SU-DHL-6 (cell line): ENCODE results near the gene EXOC6B.

Source experiments
- H2AFZ ChIP-seq: fragments of 200-600 bp; sonication (generic); 2 replicates; pipeline ENCODE4 v1.6.1; 2014; ENCODE audit warnings: low read depth, mild to moderate bottlenecking, moderate library complexity, mixed read lengths, antibody characterized with exemption, low read length; ENCODE audit not compliant: severe bottlenecking
- H3F3A ChIP-seq: fragments of 200-600 bp; shearing (Covaris generic); 2 replicates; pipeline ENCODE4 v1.6.0; 2016; ENCODE audit warnings: antibody characterized with exemption, mild to moderate bottlenecking; ENCODE audit not compliant: insufficient read depth
- H3K27ac ChIP-seq: fragments of 200-600 bp; sonication (generic); 2 replicates; pipeline ENCODE4 v1.5.1; 2016; ENCODE audit warnings: low read depth, mild to moderate bottlenecking, low read length, moderate library complexity, mixed read lengths
- H3K27me3 ChIP-seq: fragments of 200-600 bp; sonication (generic), shearing (Covaris generic); 2 replicates; pipeline ENCODE4 v1.6.0; 2014; ENCODE audit warnings: mild to moderate bottlenecking, low read length
- H3K36me3 ChIP-seq: fragments of 200-600 bp; sonication (generic); 2 replicates; pipeline ENCODE4 v1.6.1; 2014; ENCODE audit warnings: mild to moderate bottlenecking, low read length, mixed read lengths
- H3K4me2 ChIP-seq: fragments of 300-600, 200-600 bp; shearing (Covaris generic), sonication (generic); 2 replicates; pipeline ENCODE4 v1.6.0; 2014; ENCODE audit warnings: low read length, low read depth, mild to moderate bottlenecking; ENCODE audit not compliant: poor library complexity, severe bottlenecking
- H3K4me3 ChIP-seq: fragments of 200-600 bp; sonication (generic); 2 replicates; pipeline ENCODE4 v1.5.1; 2014; ENCODE audit warnings: antibody characterized with exemption, low read length, mild to moderate bottlenecking, mixed read lengths; ENCODE audit not compliant: insufficient read depth, poor library complexity, severe bottlenecking
- H3K79me2 ChIP-seq: fragments of 200-600 bp; sonication (generic); 2 replicates; pipeline ENCODE4 v1.6.1; 2014; ENCODE audit warnings: mild to moderate bottlenecking, low read length, moderate library complexity; ENCODE audit not compliant: insufficient read depth
- H3K9ac ChIP-seq: fragments of 200-600 bp; sonication (generic); 2 replicates; pipeline ENCODE4 v1.7.0; 2014; ENCODE audit warnings: mild to moderate bottlenecking, low read length
- H3K9me2 ChIP-seq: fragments of 200-600 bp; sonication (generic); replicated peaks from 2 replicates; pipeline ENCODE4 v1.6.1; 2014; ENCODE audit warnings: low read length; ENCODE audit not compliant: insufficient read depth
- H3K9me3 ChIP-seq: fragments of 200-600 bp; sonication (generic); 2 replicates; pipeline ENCODE4 v1.6.1; 2014; ENCODE audit warnings: low read length, mixed read lengths; ENCODE audit not compliant: insufficient read depth
- H4K20me1 ChIP-seq: fragments of 200-600 bp; sonication (generic); 2 replicates; pipeline ENCODE4 v1.6.1; 2014; ENCODE audit warnings: low read depth, mild to moderate bottlenecking, antibody characterized with exemption, low read length, moderate library complexity, mixed read lengths
- EZH2phosphoT487 ChIP-seq: fragments of 200-600 bp; sonication (generic), shearing (Covaris generic); conservative IDR thresholded peaks from 2 replicates; pipeline ENCODE4 v1.6.1; 2018; ENCODE audit warnings: mild to moderate bottlenecking, antibody characterized with exemption, low read length, moderate library complexity, mixed read lengths
- TF ChIP-seq, protein P1 (sequence below): fragments of 200-600 bp; sonication (generic); IDR thresholded peaks from one replicate; pipeline ENCODE4 v1.5.1; 2017; ENCODE audit warnings: antibody characterized with exemption, mild to moderate bottlenecking, low read length, moderate library complexity; ENCODE audit not compliant: insufficient read depth, poor library complexity, severe bottlenecking

The EXOC6B gene

GRCh38 chr2:72576861-72577260 is 249.0 kb downstream of the EXOC6B start:
- Histone ChIP-seq H3K9ac (no peak overlapping the region), H3K27ac (no peak overlapping the region), H3K4me3 (no peak overlapping the region)

GRCh38 chr2:72576459-72576858 is 249.4 kb downstream of the EXOC6B start:
- H3K27ac ChIP-seq = no peak overlapping the region
- H3K36me3 ChIP-seq = no peaks in the 10 kb centered on the region
- no peak overlapping the region for H2AFZ ChIP-seq
- H3K9ac ChIP-seq = no peak overlapping the region
- no peak overlapping the region for H3K4me2 ChIP-seq
- H3F3A ChIP-seq = no peaks in the 10 kb centered on the region
- H3K9me3 ChIP-seq = no peaks in the 10 kb centered on the region
- no peaks in the 10 kb centered on the region for H4K20me1 ChIP-seq
- TF ChIP-seq, protein P1, sequence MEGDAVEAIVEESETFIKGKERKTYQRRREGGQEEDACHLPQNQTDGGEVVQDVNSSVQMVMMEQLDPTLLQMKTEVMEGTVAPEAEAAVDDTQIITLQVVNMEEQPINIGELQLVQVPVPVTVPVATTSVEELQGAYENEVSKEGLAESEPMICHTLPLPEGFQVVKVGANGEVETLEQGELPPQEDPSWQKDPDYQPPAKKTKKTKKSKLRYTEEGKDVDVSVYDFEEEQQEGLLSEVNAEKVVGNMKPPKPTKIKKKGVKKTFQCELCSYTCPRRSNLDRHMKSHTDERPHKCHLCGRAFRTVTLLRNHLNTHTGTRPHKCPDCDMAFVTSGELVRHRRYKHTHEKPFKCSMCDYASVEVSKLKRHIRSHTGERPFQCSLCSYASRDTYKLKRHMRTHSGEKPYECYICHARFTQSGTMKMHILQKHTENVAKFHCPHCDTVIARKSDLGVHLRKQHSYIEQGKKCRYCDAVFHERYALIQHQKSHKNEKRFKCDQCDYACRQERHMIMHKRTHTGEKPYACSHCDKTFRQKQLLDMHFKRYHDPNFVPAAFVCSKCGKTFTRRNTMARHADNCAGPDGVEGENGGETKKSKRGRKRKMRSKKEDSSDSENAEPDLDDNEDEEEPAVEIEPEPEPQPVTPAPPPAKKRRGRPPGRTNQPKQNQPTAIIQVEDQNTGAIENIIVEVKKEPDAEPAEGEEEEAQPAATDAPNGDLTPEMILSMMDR = no peak
- no peak for TF ChIP-seq EZH2phosphoT487
- H3K79me2 ChIP-seq = no peaks in the 10 kb centered on the region
- no peaks in the 10 kb centered on the region for H3K27me3 ChIP-seq
- H3K9me2 ChIP-seq = no peaks in the 10 kb centered on the region
- no peak overlapping the region for H3K4me3 ChIP-seq

More at GRCh38 chr2:72576861-72577260, 249.0 kb downstream of the EXOC6B start:
- Histone ChIP-seq H4K20me1 (no peaks in the 10 kb centered on the region), H3K27me3 (no peaks in the 10 kb centered on the region), H2AFZ (no peak overlapping the region), H3K9me3 (no peaks in the 10 kb centered on the region), H3K36me3 (no peaks in the 10 kb centered on the region), H3K9me2 (no peaks in the 10 kb centered on the region), H3F3A (no peaks in the 10 kb centered on the region), H3K79me2 (no peaks in the 10 kb centered on the region), H3K4me2 (no peak overlapping the region)
- TF ChIP-seq EZH2phosphoT487 = no peak
- TF ChIP-seq, protein P1 = no peak

DNA sequence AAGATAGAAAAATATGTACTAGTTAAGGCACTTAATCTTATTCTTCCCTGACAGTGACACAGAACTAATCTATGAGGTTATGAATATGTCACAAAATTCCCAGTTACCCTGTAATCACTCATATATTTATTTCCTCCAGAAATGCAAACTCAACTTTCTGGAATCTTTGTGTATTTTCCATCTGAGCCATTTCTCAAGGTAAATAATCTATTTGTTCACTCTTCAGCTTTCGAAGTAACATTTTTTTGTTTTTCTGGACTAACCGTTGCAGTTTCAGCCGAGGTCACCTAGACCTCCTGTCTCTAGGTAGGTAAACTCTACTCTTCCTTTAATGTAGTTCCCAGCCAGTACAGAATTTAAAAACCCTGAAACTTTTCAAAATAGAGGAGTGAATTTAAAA is 250.9 kb downstream of the EXOC6B start:
- no peak overlapping the region for H3K27ac ChIP-seq
- H3K9ac ChIP-seq = no peak overlapping the region
- no peaks in the 10 kb centered on the region for H3K9me3 ChIP-seq
- no peaks in the 10 kb centered on the region for H3K79me2 ChIP-seq
- no peaks in the 10 kb centered on the region for H4K20me1 ChIP-seq
- H3K27me3 ChIP-seq = no peaks in the 10 kb centered on the region
- H3K4me2 ChIP-seq = no peak overlapping the region
- no peak overlapping the region for H3K4me3 ChIP-seq
- TF ChIP-seq EZH2phosphoT487 = no peak
- TF ChIP-seq, protein P1 = no peak
- H2AFZ ChIP-seq = no peak overlapping the region
- H3K9me2 ChIP-seq = no peaks in the 10 kb centered on the region
- H3F3A ChIP-seq = no peaks in the 10 kb centered on the region
- no peaks in the 10 kb centered on the region for H3K36me3 ChIP-seq
